NCI-H1436 treated with DMSO at 0.1 percent for 48 hours (cell line): ENCODE results near the gene TBC1D9B.

Source experiments
- DNase-seq: peaks from one replicate; lab custom pipeline; 2025; lab: John Stamatoyannopoulos, UW

TBC1D9B gene

GRCh38 chr5:179820483-179821297 lies 87.0 kb downstream of the TBC1D9B start, which contains the start of gene SQSTM1:
SQSTM1 (plus strand) TSS chr5:179820905; CDS start chr5:179820937, 32 bp downstream.
- no peak for DNase-seq

DNA sequence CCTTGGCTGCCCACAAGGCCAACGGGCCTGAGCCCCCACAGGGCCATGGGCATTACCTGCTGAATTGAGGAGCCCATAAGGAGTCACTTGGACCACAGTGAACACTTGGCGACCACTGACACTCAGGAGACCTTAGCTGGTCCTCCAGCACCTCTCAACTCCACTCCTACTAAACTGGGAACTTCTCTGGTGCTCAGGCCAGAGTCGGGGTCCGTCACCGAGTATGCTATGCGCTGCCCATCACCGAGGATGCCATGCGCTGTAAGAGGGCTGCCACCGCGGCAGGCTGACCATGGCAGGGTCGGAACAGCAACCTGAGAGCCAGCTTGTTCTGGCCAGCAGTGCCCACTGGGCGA lies 87.6 kb downstream of the TBC1D9B start:
- DNase-seq = no peak

GRCh38 chr5:179819296-179820126 lies 88.2 kb downstream of the TBC1D9B start:
- DNase-seq = no peak

- DNase-seq = no peak
These were observed 88.9 kb downstream of the TBC1D9B start for GRCh38 chr5:179818746-179819295.

- DNase-seq = no peak
These were observed 89.6 kb downstream of the TBC1D9B start for GRCh38 chr5:179817890-179818745.

- DNase-seq = no peak
These were observed 90.2 kb downstream of the TBC1D9B start for GRCh38 chr5:179817470-179817840.

DNA sequence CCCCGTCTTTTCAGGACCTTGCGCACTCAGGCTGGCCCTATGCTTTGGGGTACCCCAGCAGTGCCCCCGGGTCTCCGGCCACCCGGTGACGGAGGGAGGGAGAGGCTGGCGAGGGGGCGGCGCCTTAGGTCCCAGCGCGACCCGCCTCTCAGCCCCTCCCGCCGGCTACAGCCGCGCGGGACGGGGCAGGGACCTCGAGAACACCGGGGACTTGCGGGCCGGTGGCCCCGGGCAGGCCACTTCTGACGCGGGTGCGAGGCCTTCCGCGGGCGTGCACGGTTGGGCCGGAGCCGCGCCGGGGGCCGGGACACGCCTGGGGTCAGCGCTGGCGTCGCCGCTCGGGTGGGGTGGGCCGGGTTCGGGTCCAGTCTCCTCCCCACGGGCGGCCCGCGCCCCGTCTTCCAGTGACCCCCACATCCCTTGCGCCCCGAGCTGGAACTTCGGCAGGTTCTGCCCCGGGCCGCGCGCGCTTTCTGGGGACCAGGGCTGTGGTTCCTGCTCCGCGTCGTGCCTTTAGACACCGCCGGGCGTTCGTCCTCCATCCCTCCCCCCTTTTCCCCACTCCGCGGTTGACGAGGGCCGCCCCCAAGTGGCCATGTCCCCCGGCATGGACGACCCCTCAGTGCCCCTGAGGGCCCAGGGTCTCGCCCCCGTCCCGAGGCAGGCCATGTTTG lies 90.8 kb downstream of the TBC1D9B start:
- DNase-seq = no peak

DNA sequence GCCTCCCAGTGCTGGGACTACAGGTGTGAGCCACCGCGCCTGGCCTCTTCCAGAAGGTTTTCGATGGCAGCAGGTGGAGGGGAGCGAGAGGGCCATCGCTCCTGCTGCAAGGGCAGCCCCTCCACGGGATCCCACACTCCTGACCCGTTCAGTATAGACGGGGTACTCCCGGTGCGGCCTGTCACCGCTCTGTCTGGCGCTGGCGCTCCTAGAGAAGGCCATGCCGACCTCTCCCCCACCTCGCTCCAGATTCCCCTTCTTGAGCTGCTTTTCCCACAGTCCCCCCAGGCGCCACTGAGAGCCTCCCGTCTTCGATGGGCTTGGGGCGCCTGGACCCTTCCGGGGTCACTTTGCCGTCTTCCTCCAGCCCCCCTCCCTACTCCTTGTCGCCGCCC lies 91.3 kb downstream of the TBC1D9B start:
- no peak for DNase-seq

DNA sequence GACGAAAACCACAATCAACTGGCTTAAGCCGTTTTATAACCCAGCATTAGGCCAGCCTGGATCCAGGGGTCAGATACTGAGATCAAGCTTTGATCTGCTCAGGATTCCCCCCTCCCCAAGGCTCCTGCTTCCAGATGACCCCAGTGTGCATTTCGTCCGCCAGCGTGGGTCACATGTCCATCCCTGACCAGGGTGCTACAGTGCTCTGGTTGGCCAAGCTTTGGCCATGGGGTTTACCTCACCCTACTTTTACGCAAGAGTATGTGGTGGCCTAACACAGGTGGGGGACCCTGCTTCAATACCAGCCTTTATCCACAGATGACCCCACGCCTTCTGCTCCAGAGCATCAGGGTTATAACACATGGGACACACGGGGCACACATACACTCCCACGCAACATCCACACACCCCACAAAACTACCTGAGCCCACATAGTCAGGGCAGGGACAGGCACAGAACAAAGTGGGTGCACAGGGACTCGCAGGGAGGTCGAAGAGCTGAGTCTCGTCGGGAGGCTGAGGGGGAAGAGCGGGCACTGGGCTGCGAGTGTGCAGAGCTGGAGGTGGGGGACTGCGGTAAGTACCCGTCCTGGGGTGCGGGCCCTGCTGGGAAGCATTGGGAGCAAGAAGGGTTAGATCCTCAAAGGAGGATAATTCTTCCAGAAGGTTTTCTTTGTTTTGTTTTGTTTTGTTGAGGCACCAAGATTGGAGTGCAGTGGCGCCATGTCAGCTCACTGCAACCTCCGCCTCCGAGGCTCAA lies 92.0 kb downstream of the TBC1D9B start:
- no peak for DNase-seq

DNA sequence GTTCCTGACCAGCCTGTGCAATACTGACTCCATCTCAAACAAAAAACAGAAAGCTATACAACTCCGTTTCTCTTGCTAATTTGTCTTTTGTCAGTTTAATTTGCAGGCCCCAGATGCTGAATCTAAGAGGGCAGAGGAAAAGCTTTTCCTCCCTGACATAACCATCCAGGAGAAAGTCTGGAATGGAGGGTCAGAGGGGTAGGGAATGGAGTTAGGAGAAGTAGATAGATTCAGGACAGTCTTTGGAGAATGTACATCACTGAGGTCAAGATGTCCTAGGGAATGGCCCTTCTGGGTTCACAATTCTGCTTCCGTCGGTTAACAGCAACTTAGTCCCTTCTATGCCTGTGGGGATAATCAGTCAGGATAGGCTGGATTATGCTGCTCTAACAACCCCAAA lies 93.6 kb downstream of the TBC1D9B start:
- DNase-seq = no peak

DNA sequence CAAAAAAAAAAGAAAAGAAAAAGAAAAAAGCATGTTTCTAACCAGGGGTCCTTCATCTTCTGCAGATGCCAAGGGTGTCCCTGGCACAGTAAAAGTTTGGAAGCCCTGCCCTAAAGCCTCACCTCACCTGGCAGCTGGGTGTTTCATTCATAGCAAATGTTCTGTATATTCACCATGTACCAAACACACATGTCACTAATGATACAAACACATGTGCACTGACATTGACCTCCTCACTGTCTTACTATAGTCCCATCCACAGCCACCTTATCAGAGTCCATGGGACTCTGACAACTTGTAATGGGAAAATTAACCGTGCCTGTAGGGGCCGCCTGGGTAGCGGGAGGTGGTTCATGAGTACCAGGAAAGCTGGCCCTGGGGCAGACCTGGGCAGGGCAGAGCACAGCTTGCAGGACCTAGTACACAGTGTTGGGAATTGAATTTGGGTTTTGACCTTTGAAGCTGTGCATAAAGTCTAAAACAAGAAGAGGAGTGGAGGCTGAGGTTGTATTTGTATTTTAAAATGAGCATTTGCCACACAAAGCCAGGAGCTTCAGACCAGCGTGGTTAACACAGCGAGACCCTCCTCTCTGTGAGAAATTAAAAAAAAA lies 94.6 kb downstream of the TBC1D9B start:
- no peak for DNase-seq

DNA sequence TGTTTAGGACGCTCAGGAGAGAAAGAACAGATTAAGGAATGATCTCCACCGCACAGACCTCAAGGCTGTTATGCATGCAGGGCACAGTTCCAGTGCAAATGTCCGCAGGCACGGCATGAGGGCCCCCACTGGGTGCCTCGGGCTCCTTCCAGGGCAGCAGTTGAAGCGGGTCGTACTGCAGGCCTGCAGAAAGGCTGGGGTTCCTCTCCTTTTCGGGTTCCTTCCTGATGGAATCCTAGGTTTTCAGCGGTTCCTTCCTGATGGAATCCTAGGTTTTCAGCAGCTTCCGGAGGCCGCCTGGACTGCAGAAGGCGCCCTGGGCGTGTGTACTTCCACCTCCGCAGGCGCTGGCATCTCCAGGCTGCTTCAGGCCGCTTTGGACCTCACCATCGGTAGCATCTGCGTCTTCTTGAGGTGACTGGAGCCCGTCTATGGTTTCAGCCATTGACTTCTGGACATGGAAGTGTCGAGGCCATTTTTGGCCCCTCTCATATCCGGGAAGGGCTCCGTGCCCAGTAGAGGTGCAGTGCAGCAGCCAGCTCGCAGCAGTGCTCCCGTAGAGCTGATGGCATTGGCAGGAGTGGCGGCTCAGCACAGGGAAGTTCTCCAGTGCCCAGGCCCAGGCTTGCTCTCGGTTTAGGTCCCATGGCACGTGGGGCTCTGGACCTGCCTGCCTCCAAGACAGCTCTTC lies 95.4 kb downstream of the TBC1D9B start:
- no peak for DNase-seq
